Measurements from ENCODE around the gene P4HA1.

Gene P4HA1

GRCh38 chr10:73096041-73096448, 621 bp downstream of the P4HA1 start:
- DNase-seq (ENCODE audit: insufficient read length, low spot score) (no peak), FAIRE-seq (peak; percentile 79)
- TF ChIP-seq POLR2AphosphoS5 (IDR thresholded peaks at IDR 0.05; ENCODE audit: low read depth, low read length) = no peak; the same call in 1 of the 2 replicates
- peak; percentile 89 for TF ChIP-seq TAF1 (IDR thresholded peaks at IDR 0.05; ENCODE audit: low read depth, low read length)
- peak; percentile 52; the same call in 1 of the 2 replicates for TF ChIP-seq POU2F2 (IDR thresholded peaks at IDR 0.05; ENCODE audit: low read depth, low read length)
- no peak for TF ChIP-seq PAX5 (IDR thresholded peaks at IDR 0.05; ENCODE audit: insufficient read depth, low read length, severe bottlenecking)
- TF ChIP-seq SPI1 (IDR thresholded peaks at IDR 0.05; ENCODE audit: low read depth, low read length) = no peak
- peak; percentile 76 for TF ChIP-seq POLR2A (IDR thresholded peaks at IDR 0.05; ENCODE audit: low read depth, low read length)

- no peak for TF ChIP-seq POLR2AphosphoS5 (IDR thresholded peaks at IDR 0.05; ENCODE audit: low read depth, low read length)
- no peak for TF ChIP-seq PAX5 (IDR thresholded peaks at IDR 0.05; ENCODE audit: insufficient read depth, low read length, severe bottlenecking)
- no peak for TF ChIP-seq SPI1 (IDR thresholded peaks at IDR 0.05; ENCODE audit: low read depth, low read length)
- TF ChIP-seq POLR2A (IDR thresholded peaks at IDR 0.05; ENCODE audit: low read depth, low read length) = no peak
- no peak for TF ChIP-seq POU2F2 (IDR thresholded peaks at IDR 0.05; ENCODE audit: low read depth, low read length)
- no peak for TF ChIP-seq TAF1 (IDR thresholded peaks at IDR 0.05; ENCODE audit: low read depth, low read length)
- DNase-seq (ENCODE audit: insufficient read length, low spot score) (no peak), FAIRE-seq (no peak)
Measured at GRCh38 chr10:73095481-73096021, 1.1 kb downstream of the P4HA1 start.

- DNase-seq (ENCODE audit: insufficient read length, low spot score) (no peak), FAIRE-seq (no peak)
- TF ChIP-seq POLR2AphosphoS5 (IDR thresholded peaks at IDR 0.05; ENCODE audit: low read depth, low read length) = no peak
- no peak for TF ChIP-seq SPI1 (IDR thresholded peaks at IDR 0.05; ENCODE audit: low read depth, low read length)
- no peak for TF ChIP-seq TAF1 (IDR thresholded peaks at IDR 0.05; ENCODE audit: low read depth, low read length)
- no peak for TF ChIP-seq POU2F2 (IDR thresholded peaks at IDR 0.05; ENCODE audit: low read depth, low read length)
- TF ChIP-seq POLR2A (IDR thresholded peaks at IDR 0.05; ENCODE audit: low read depth, low read length) = no peak
- no peak for TF ChIP-seq PAX5 (IDR thresholded peaks at IDR 0.05; ENCODE audit: insufficient read depth, low read length, severe bottlenecking)
Measured at GRCh38 chr10:73094986-73095480, 1.6 kb downstream of the P4HA1 start.

- DNase-seq (ENCODE audit: insufficient read length, low spot score) (no peak), FAIRE-seq (no peak)
- TF ChIP-seq POLR2A (IDR thresholded peaks at IDR 0.05; ENCODE audit: low read depth, low read length) = no peak
Measured at GRCh38 chr10:73093922-73094850, 2.5 kb downstream of the P4HA1 start.

GRCh38 chr10:73092830-73093229, 3.8 kb downstream of the P4HA1 start:
- no peak for DNase-seq (ENCODE audit: insufficient read length, low spot score)
- TF ChIP-seq PAX5 (IDR thresholded peaks at IDR 0.05; ENCODE audit: insufficient read depth, low read length, severe bottlenecking) = no peak
- TF ChIP-seq POLR2A (IDR thresholded peaks at IDR 0.05; ENCODE audit: low read depth, low read length) = no peak
- no peak for TF ChIP-seq TAF1 (IDR thresholded peaks at IDR 0.05; ENCODE audit: low read depth, low read length)
- no peak for TF ChIP-seq POLR2AphosphoS5 (IDR thresholded peaks at IDR 0.05; ENCODE audit: low read depth, low read length)
- TF ChIP-seq SPI1 (IDR thresholded peaks at IDR 0.05; ENCODE audit: low read depth, low read length) = no peak
- no peak for TF ChIP-seq POU2F2 (IDR thresholded peaks at IDR 0.05; ENCODE audit: low read depth, low read length)
- no peak for FAIRE-seq

GRCh38 chr10:73088304-73088703, 8.4 kb downstream of the P4HA1 start:
- FAIRE-seq = peak; percentile 50
- TF ChIP-seq TAF1 (IDR thresholded peaks at IDR 0.05; ENCODE audit: low read depth, low read length) = no peak
- no peak for TF ChIP-seq POU2F2 (IDR thresholded peaks at IDR 0.05; ENCODE audit: low read depth, low read length)
- TF ChIP-seq PAX5 (IDR thresholded peaks at IDR 0.05; ENCODE audit: insufficient read depth, low read length, severe bottlenecking) = no peak
- TF ChIP-seq POLR2A (IDR thresholded peaks at IDR 0.05; ENCODE audit: low read depth, low read length) = no peak
- no peak for TF ChIP-seq POLR2AphosphoS5 (IDR thresholded peaks at IDR 0.05; ENCODE audit: low read depth, low read length)
- TF ChIP-seq SPI1 (IDR thresholded peaks at IDR 0.05; ENCODE audit: low read depth, low read length) = no peak

GRCh38 chr10:73086816-73087215, 9.8 kb downstream of the P4HA1 start:
- no peak for DNase-seq (ENCODE audit: insufficient read length, low spot score)
- TF ChIP-seq POLR2A (IDR thresholded peaks at IDR 0.05; ENCODE audit: low read depth, low read length) (no peak), SPI1 (IDR thresholded peaks at IDR 0.05; ENCODE audit: low read depth, low read length) (no peak), TAF1 (IDR thresholded peaks at IDR 0.05; ENCODE audit: low read depth, low read length) (no peak), POU2F2 (IDR thresholded peaks at IDR 0.05; ENCODE audit: low read depth, low read length) (no peak), POLR2AphosphoS5 (IDR thresholded peaks at IDR 0.05; ENCODE audit: low read depth, low read length) (no peak), PAX5 (IDR thresholded peaks at IDR 0.05; ENCODE audit: insufficient read depth, low read length, severe bottlenecking) (no peak)
- no peak for FAIRE-seq

More at GRCh38 chr10:73088304-73088703, 8.4 kb downstream of the P4HA1 start:
- DNase-seq (ENCODE audit: insufficient read length, low spot score) = no peak

GRCh38 chr10:73084209-73084608, 12.5 kb downstream of the P4HA1 start:
- TF ChIP-seq TAF1 (IDR thresholded peaks at IDR 0.05; ENCODE audit: low read depth, low read length) (no peak), SPI1 (IDR thresholded peaks at IDR 0.05; ENCODE audit: low read depth, low read length) (no peak), PAX5 (IDR thresholded peaks at IDR 0.05; ENCODE audit: insufficient read depth, low read length, severe bottlenecking) (no peak), POU2F2 (IDR thresholded peaks at IDR 0.05; ENCODE audit: low read depth, low read length) (no peak)
- FAIRE-seq (no peak), DNase-seq (ENCODE audit: insufficient read length, low spot score) (no peak)

GRCh38 chr10:73083221-73083620, 13.4 kb downstream of the P4HA1 start:
- DNase-seq (ENCODE audit: insufficient read length, low spot score) (no peak), FAIRE-seq (peak; percentile 16)
- TF ChIP-seq POLR2AphosphoS5 (IDR thresholded peaks at IDR 0.05; ENCODE audit: low read depth, low read length) = no peak
- no peak for TF ChIP-seq TAF1 (IDR thresholded peaks at IDR 0.05; ENCODE audit: low read depth, low read length)
- no peak for TF ChIP-seq SPI1 (IDR thresholded peaks at IDR 0.05; ENCODE audit: low read depth, low read length)
- TF ChIP-seq POU2F2 (IDR thresholded peaks at IDR 0.05; ENCODE audit: low read depth, low read length) = no peak
- TF ChIP-seq POLR2A (IDR thresholded peaks at IDR 0.05; ENCODE audit: low read depth, low read length) = no peak
- TF ChIP-seq PAX5 (IDR thresholded peaks at IDR 0.05; ENCODE audit: insufficient read depth, low read length, severe bottlenecking) = no peak
